WERI-Rb-1 (cell line): ENCODE data around the gene FFAR2.

ENCODE experiments used
- DNase-seq: peaks from one replicate; pipeline ENCODE4 v3.0.0-alpha.2; 2020
- H3K27ac ChIP-seq: fragments of 250-450 bp; sonication (Bioruptor Pico); 2 replicates; pipeline ENCODE4 v1.5.1; 2020; ENCODE audit warnings: mild to moderate bottlenecking, moderate library complexity
- H3K27me3 ChIP-seq: fragments of 250-450 bp; sonication (Bioruptor Pico); 2 replicates; pipeline ENCODE4 v1.5.1; 2021; ENCODE audit warnings: mild to moderate bottlenecking, low read depth, moderate library complexity; ENCODE audit not compliant: insufficient read depth, severe bottlenecking
- H3K36me3 ChIP-seq: fragments of 250-450 bp; sonication (Bioruptor Pico); 2 replicates; pipeline ENCODE4 v1.5.1; 2020; ENCODE audit warnings: mild to moderate bottlenecking, moderate library complexity
- H3K4me3 ChIP-seq: 2 replicates; pipeline ENCODE4 v1.5.1; 2011; ENCODE audit warnings: low read depth, mild to moderate bottlenecking, control low read depth, low read length
- H3K9me3 ChIP-seq: fragments of 250-450 bp; sonication (Bioruptor Pico); 2 replicates; pipeline ENCODE4 v1.5.1; 2021; ENCODE audit warnings: mild to moderate bottlenecking, moderate library complexity; ENCODE audit not compliant: severe bottlenecking
- TF ChIP-seq, protein P1 (sequence below): IDR thresholded peaks from 2 replicates; pipeline ENCODE4 v1.5.1; 2011; ENCODE audit warnings: low read depth, mild to moderate bottlenecking, control low read depth, inconsistent platforms, low read length

FFAR2 gene

DNA sequence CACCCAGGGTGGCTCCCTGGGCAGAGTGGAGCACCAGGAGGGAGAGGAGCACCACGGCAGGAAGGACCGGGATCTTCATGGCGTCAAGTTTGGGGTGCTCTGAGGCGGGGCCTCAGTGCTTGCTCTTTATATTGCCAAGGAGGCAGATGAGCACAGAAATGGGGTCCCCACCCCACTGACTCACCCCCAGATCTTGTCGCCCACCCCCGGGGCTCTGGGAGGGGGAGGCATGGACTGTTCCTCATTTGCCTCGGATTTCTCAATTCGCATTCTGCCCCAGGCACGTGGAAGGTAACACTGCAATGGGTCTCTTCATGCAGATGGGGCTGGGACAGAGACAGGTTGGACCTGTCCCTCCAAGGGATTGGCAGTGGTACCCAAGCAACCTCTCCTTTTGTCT lies 42.3 kb downstream of the FFAR2 start, which contains the start of gene KRTDAP:
Gene KRTDAP, minus strand, starts transcription at position 101 of the 400 bp plus-strand sequence. Its CDS starts 22 bp downstream, at position 79.
- DNase-seq: no peak
- no peak within 1 kb of the TSS for H3K4me3 ChIP-seq
- no peaks in the 10 kb centered on the region for H3K27me3 ChIP-seq
- TF ChIP-seq, protein P1, sequence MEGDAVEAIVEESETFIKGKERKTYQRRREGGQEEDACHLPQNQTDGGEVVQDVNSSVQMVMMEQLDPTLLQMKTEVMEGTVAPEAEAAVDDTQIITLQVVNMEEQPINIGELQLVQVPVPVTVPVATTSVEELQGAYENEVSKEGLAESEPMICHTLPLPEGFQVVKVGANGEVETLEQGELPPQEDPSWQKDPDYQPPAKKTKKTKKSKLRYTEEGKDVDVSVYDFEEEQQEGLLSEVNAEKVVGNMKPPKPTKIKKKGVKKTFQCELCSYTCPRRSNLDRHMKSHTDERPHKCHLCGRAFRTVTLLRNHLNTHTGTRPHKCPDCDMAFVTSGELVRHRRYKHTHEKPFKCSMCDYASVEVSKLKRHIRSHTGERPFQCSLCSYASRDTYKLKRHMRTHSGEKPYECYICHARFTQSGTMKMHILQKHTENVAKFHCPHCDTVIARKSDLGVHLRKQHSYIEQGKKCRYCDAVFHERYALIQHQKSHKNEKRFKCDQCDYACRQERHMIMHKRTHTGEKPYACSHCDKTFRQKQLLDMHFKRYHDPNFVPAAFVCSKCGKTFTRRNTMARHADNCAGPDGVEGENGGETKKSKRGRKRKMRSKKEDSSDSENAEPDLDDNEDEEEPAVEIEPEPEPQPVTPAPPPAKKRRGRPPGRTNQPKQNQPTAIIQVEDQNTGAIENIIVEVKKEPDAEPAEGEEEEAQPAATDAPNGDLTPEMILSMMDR: no peak
- no peaks in the 10 kb centered on the region for H3K9me3 ChIP-seq
- H3K27ac ChIP-seq: no peak within 1 kb of the TSS
- no peaks in the 10 kb centered on the region for H3K36me3 ChIP-seq

DNA sequence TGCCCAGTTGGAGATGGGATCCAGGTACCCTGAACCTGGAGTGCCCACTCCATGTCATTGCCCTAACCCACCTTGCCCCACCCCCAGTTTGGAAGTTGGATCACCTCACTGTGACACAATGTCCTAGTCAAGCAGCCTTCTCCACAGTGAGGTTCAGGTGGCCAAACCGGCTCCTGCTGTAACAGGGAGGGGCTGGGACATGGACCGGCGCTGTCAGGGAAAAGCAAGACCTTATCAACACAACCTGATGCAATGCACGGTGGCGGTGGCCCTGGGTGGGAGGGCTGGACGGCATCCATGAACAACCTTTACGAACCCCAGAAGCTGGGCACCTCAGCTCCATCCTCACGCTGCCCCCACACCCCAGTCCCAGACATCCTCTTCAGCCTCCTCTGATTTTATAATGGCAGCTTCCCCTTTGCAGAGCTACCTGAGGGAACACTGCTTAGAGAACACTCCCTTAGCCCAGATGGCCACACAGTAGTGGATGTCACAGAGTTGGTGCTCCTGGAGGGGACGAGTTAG lies 43.8 kb downstream of the FFAR2 start:
- H3K9me3 ChIP-seq: no peaks in the 10 kb centered on the region
- no peaks in the 10 kb centered on the region for H3K27me3 ChIP-seq
- TF ChIP-seq, protein P1: no peak
- no peaks in the 10 kb centered on the region for H3K36me3 ChIP-seq
- H3K27ac ChIP-seq: no peak overlapping the region
- no peak for DNase-seq
- H3K4me3 ChIP-seq: no peak overlapping the region

DNA sequence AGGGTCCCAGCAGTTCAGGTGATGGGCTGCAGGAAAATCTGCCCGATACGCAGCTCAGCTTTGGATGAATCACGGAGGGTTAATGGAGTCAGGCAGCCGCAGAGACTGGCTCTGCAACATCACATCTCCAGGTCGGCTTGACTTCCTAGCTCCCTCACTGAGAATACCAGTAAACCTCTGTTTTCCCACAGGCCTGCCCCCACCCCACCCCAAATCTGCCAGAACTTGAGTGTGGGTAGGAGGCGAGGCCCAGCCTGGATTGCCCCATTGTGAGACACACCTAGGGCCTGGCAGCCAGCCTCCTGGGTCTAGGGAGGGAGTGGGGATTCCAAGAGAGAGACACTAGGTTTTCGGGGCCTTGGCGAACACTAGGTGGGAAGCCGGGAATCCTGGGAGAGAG lies 45.9 kb downstream of the FFAR2 start:
- Histone ChIP-seq H3K4me3 (no peak overlapping the region), H3K27ac (no peak overlapping the region), H3K36me3 (no peaks in the 10 kb centered on the region), H3K27me3 (no peaks in the 10 kb centered on the region), H3K9me3 (no peaks in the 10 kb centered on the region)
- DNase-seq: no peak
- TF ChIP-seq, protein P1: no peak

DNA sequence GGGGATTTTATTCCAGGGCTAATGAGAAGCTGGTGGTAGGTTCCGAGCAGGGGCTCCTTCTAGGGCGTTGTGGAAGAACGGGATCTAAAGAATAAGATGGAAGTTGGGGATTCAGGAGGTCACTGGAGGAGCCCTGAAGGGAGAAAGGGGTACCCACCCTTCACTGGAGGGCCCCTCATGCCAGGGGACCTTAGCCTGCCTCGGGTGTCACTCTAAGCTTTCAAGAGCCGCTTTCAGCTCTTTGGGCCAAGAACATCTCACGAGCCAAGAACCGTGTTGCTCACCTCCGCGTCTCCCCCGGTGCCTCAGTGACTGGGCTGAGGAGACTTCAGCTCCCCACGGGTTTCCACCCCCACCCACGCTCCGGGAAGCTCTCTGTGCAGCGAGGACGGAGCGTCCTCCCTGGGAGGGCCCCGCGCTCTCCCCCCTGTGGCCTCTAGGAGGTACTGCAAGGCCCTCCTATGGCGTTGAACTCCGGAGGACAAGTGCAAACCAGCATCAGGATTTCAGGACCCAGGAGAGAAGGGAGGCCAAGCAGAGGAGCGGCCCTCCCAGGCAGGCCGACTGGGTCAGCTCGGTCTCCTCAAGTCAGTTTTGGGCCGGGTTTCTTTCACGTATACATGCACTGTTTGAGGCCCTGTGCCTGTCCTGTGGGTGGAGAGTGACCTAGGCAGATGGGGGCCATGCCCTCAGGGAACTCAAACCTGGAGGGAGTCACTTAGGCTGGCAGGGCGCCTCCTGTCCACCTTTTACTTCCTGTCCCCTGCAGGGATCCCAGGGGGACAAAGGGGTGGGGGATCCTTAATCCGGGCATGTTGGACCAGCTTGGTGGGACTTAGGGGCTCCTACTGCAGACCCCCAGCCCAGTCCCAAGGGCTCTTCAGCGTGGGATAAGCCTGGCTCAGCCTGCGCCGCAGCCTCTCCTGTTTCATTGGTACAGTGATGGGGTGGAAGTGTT lies 47.3 kb downstream of the FFAR2 start:
- peak overlapping the region; percentile 25 for H3K4me3 ChIP-seq
- TF ChIP-seq, protein P1: peak; percentile 95
- H3K27ac ChIP-seq: 0 out of 2 replicates have a peak overlapping the region, but pooled peaks have one; percentile 18
- no peaks in the 10 kb centered on the region for H3K27me3 ChIP-seq
- no peaks in the 10 kb centered on the region for H3K9me3 ChIP-seq
- peak; percentile 75 for DNase-seq
- H3K36me3 ChIP-seq: no peaks in the 10 kb centered on the region

DNA sequence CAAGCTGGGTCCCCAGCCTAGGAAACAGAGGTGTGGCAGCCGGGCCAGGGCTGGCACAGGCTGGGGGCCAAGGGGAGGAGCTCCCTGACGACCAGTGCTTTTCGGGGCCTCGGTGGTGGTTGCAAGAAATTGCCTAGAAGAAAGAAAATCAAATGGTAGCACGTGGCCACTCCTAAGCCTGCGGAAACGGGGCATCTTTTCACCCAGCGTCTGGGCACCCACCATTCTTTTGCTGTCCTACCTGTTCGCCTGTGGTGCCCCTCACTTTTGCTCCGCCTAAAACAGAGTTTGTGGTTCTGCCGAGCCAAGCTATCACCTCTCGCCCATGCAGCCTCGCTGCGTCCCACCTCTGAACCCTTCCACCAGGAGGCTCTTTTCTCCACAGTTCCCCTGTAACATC lies 49.3 kb downstream of the FFAR2 start:
- no peaks in the 10 kb centered on the region for H3K36me3 ChIP-seq
- H3K27me3 ChIP-seq: no peaks in the 10 kb centered on the region
- no peak overlapping the region for H3K27ac ChIP-seq
- no peak overlapping the region for H3K4me3 ChIP-seq
- TF ChIP-seq, protein P1: no peak
- no peak for DNase-seq
- no peaks in the 10 kb centered on the region for H3K9me3 ChIP-seq
